HepG2 (cell line): Measurements from ENCODE around the gene USP7. TPM values are rescaled to one million over a fixed set of nuclear protein-coding genes. Genes with fewer than 3 reads are reported as not detected.
A peak's percentile ranks its signal among the peaks of the same experiment; 100 is the strongest.

Source experiments
- DDIT3 ChIP-seq: sonication (generic); formaldehyde crosslinking; IDR thresholded peaks from 2 replicates; pipeline ENCODE4 v1.4.0; 2020; ENCODE audit warnings: mild to moderate bottlenecking, missing genetic modification reagents
- ELF3 ChIP-seq: IDR thresholded peaks from 2 replicates; pipeline ENCODE4 v1.6.1; 2016; ENCODE audit warnings: missing genetic modification reagents, missing compliant biosample characterization
- FLYWCH1 ChIP-seq: sonication (generic); formaldehyde crosslinking; IDR thresholded peaks from 2 replicates; pipeline ENCODE4 v1.8.1; 2023; ENCODE audit warnings: mild to moderate bottlenecking, missing genetic modification reagents
- FOSL1 ChIP-seq: sonication (generic); formaldehyde crosslinking; IDR thresholded peaks from 2 replicates; pipeline ENCODE4 v1.9.0; 2021; ENCODE audit warnings: missing genetic modification reagents, borderline replicate concordance
- FOXO4 ChIP-seq: sonication (generic); formaldehyde crosslinking; conservative IDR thresholded peaks from 2 replicates; pipeline ENCODE4 v1.8.1; 2023; ENCODE audit warnings: missing genetic modification reagents
- MLX ChIP-seq: IDR thresholded peaks from 2 replicates; pipeline ENCODE4 v1.6.1; 2016
- NAIF1 ChIP-seq: sonication (generic); formaldehyde crosslinking; IDR thresholded peaks from 2 replicates; pipeline ENCODE4 v1.5.0; 2020; ENCODE audit warnings: mild to moderate bottlenecking, missing genetic modification reagents, borderline replicate concordance
- NR1H2 ChIP-seq: sonication (generic); formaldehyde crosslinking; IDR thresholded peaks from 2 replicates; pipeline ENCODE4 v1.8.1; 2022; ENCODE audit warnings: low read depth, missing genetic modification reagents, borderline replicate concordance
- POLR2A ChIP-seq, 2 experiments: IDR thresholded peaks; 2 replicates each; pipeline ENCODE4 v1.6.1; 2011; ENCODE audit warnings: low read depth in 2 of 2, low read length in 2 of 2, mild to moderate bottlenecking in 1 of 2, moderate library complexity in 1 of 2; ENCODE audit not compliant: insufficient read depth in 1 of 2
- POLR2AphosphoS2 ChIP-seq: IDR thresholded peaks from 2 replicates; pipeline ENCODE4 v1.6.1; 2011; ENCODE audit warnings: low read depth, low read length, improper control_type of control experiment
- RBM22 ChIP-seq: fragments of 200-400 bp; formaldehyde crosslinking; optimal IDR thresholded peaks from 2 replicates; pipeline ENCODE3; 2017; ENCODE audit warnings: mild to moderate bottlenecking, low read length, moderate library complexity
- SIX1 ChIP-seq: sonication (generic); formaldehyde crosslinking; IDR thresholded peaks from 2 replicates; pipeline ENCODE4 v1.4.0; 2020; ENCODE audit warnings: missing genetic modification reagents, borderline replicate concordance
- SMARCE1 ChIP-seq: fragments of 450-650 bp; IDR thresholded peaks from 2 replicates; pipeline ENCODE4 v1.6.1; 2017; ENCODE audit warnings: borderline replicate concordance
- TFDP2 ChIP-seq: sonication (generic); formaldehyde crosslinking; IDR thresholded peaks from 2 replicates; pipeline ENCODE4 v1.4.0; 2020; ENCODE audit warnings: missing genetic modification reagents
- U2AF2 ChIP-seq: fragments of 200-400 bp; formaldehyde crosslinking; IDR thresholded peaks from 2 replicates; pipeline ENCODE4 v1.6.1; 2017; ENCODE audit warnings: low read depth, mild to moderate bottlenecking, low read length
- YEATS2 ChIP-seq: sonication (generic); formaldehyde crosslinking; IDR thresholded peaks from 2 replicates; pipeline ENCODE4 v1.4.0; 2020; ENCODE audit warnings: missing genetic modification reagents, borderline replicate concordance
- ZBTB37 ChIP-seq: sonication (generic); formaldehyde crosslinking; IDR thresholded peaks from 2 replicates; pipeline ENCODE4 v1.4.0; 2020; ENCODE audit warnings: mild to moderate bottlenecking, missing genetic modification reagents
- ZNF232 ChIP-seq: sonication (generic); formaldehyde crosslinking; IDR thresholded peaks from 2 replicates; pipeline ENCODE4 v1.4.0; 2020; ENCODE audit warnings: missing genetic modification reagents, borderline replicate concordance
- ZNF292 ChIP-seq: sonication (generic); formaldehyde crosslinking; IDR thresholded peaks from 2 replicates; pipeline ENCODE4 v1.8.1; 2022; ENCODE audit warnings: mild to moderate bottlenecking, low read depth, missing genetic modification reagents, borderline replicate concordance
- ZNF619 ChIP-seq: sonication (generic); formaldehyde crosslinking; IDR thresholded peaks from 2 replicates; pipeline ENCODE4 v1.4.0; 2020; ENCODE audit warnings: mild to moderate bottlenecking, missing genetic modification reagents
- ZNF672 ChIP-seq: sonication (generic); formaldehyde crosslinking; IDR thresholded peaks from 2 replicates; pipeline ENCODE4 v1.8.1; 2022; ENCODE audit warnings: missing genetic modification reagents
- ZNF7 ChIP-seq: IDR thresholded peaks from 2 replicates; pipeline ENCODE4 v1.6.1; 2016; ENCODE audit warnings: missing biosample characterization, missing genetic modification reagents
- ZNF770 ChIP-seq: sonication (generic); formaldehyde crosslinking; IDR thresholded peaks from 2 replicates; pipeline ENCODE4 v1.5.0; 2020; ENCODE audit warnings: mild to moderate bottlenecking, missing genetic modification reagents
- ZSCAN31 ChIP-seq: sonication (generic); formaldehyde crosslinking; IDR thresholded peaks from 2 replicates; pipeline ENCODE4 v1.5.0; 2020; ENCODE audit warnings: low read depth, mild to moderate bottlenecking, missing genetic modification reagents
- polyA plus RNA-seq, 8 experiments: library from polyadenylated mRNA; depleted of rRNA in 3 of 8; stranded (reverse) in 7 of 8; unstranded in 1 of 8; fragments of >200 nt; fragmentation: Illumina TruSeq in 4 of 8; extraction: Trizol in 4 of 8; gene quantifications; 2 replicates each; pipeline versions ENCODE4 v1.2.1 to v1.2.3, GENCODE V29; 2011 to 2016; ENCODE audit warnings: low read depth in 4 of 8, missing spikeins in 1 of 8, mixed read lengths in 1 of 8; ENCODE audit not compliant: insufficient read depth in 1 of 8
- total RNA-seq, 5 experiments: library from RNA; depleted of rRNA; stranded (reverse); fragments of >200 nt; fragmentation: Illumina TruSeq; extraction: Trizol; gene quantifications; 2 replicates each; pipeline ENCODE4 v1.2.3, GENCODE V29; 2016; ENCODE audit warnings: low read depth in 1 of 5

Gene USP7
- total and polyA plus RNA-seq, 2 of the 13 experiments (the other 11 are each of a cell fraction or from before 2014, with no cell fraction given) = 52.5 to 173 TPM

GRCh38 chr16:8867216-8867931 is 96.3 kb downstream of the USP7 start (continued):
- TF ChIP-seq ZNF770 (CRISPR knock-in tag) = no peak
- TF ChIP-seq DDIT3 = no peak
- TF ChIP-seq FOSL1 (CRISPR knock-in tag) = no peak
- no peak for TF ChIP-seq FLYWCH1
- no peak for TF ChIP-seq ELF3 (CRISPR knock-in tag)
- no peak; the same call in 1 of the 2 replicates for TF ChIP-seq POLR2AphosphoS2
- no peak for TF ChIP-seq RBM22
- TF ChIP-seq U2AF2 = no peak; the same call in 1 of the 2 replicates
- no peak for TF ChIP-seq NAIF1
- TF ChIP-seq FOXO4 (CRISPR knock-in tag) = no peak
- no peak for TF ChIP-seq SIX1 (CRISPR knock-in tag)
- TF ChIP-seq ZSCAN31 (CRISPR knock-in tag) = 0 out of 2 replicates have a peak, but pooled peaks have one; percentile 24
- TF ChIP-seq POLR2A (IDR thresholded peaks at IDR 0.05; ENCODE audit: insufficient read depth in 1 of 2, low read depth in 2 of 2, low read length in 2 of 2) = no peak
- no peak for TF ChIP-seq ZNF292 (CRISPR knock-in tag)
- TF ChIP-seq ZNF619 (CRISPR knock-in tag) = no peak
- peak; percentile 10 for TF ChIP-seq ZNF232
- TF ChIP-seq TFDP2 (CRISPR knock-in tag) = no peak
- no peak for TF ChIP-seq MLX (CRISPR knock-in tag)
- 0 out of 2 replicates have a peak, but pooled peaks have one; percentile 77 for TF ChIP-seq NR1H2 (CRISPR knock-in tag)
- TF ChIP-seq ZBTB37 (CRISPR knock-in tag) = no peak
- no peak for TF ChIP-seq YEATS2 (CRISPR knock-in tag)
- no peak for TF ChIP-seq SMARCE1
- no peak; the same call in 1 of the 2 replicates for TF ChIP-seq ZNF7 (CRISPR knock-in tag)
- no peak for TF ChIP-seq ZNF672
